ENCODE results near the gene OR7G3. TPM values are rescaled to one million over a fixed set of nuclear protein-coding genes. Genes with fewer than 3 reads are reported as not detected.

Gene OR7G3
- total and polyA plus RNA-seq, 12 donors = not detected

- no peaks in the 10 kb centered on the region for H3K27me3 ChIP-seq
- no peaks in the 10 kb centered on the region for H3K36me3 ChIP-seq (replicated peaks in 1 of 2)
- TF ChIP-seq CTCF (IDR thresholded peaks at IDR 0.05) (no peak), POLR2A (IDR thresholded peaks at IDR 0.05) (no peak)
- H3K27ac ChIP-seq = no peak within 1 kb of the TSS
- H3K4me1 ChIP-seq (replicated peaks in 1 of 2) = no peaks in the 10 kb centered on the region
- WGBS, 4 donors = 31 to 59% (median 45%) methylated on average over 2 of the region's 2 CpGs
- intact Hi-C loops (cut with DNase I) = no loop called here
- no peak within 1 kb of the TSS for H3K4me3 ChIP-seq
- no peak for DNase-seq
- no peaks in the 10 kb centered on the region for H3K9me3 ChIP-seq (replicated peaks in 1 of 3)
These were observed 40.0 kb downstream of the OR7G3 start, which contains the start of gene OR1M1 for GRCh38 chr19:9086761-9087160. Gene OR1M1, plus strand, starts transcription at chr19:9087061. Its CDS starts 6,184 bp downstream, at chr19:9093245.

- TF ChIP-seq CTCF (IDR thresholded peaks at IDR 0.05) (no peak), POLR2A (IDR thresholded peaks at IDR 0.05) (no peak)
- no peak for DNase-seq
- Histone ChIP-seq H3K4me1 (replicated peaks in 1 of 2) (peaks cover 0 to 5% of the 10 kb centered on the region in 2 donors), H3K27me3 (no peaks in the 10 kb centered on the region), H3K36me3 (replicated peaks in 1 of 2) (no peaks in the 10 kb centered on the region), H3K9me3 (replicated peaks in 1 of 3) (no peaks in the 10 kb centered on the region), H3K4me3 (no peak overlapping the region), H3K27ac (no peak overlapping the region)
- WGBS, 4 donors = 87 to 91% (median 90%) methylated on average over 4 of the region's 4 CpGs
- intact Hi-C loops (cut with DNase I) = loop anchor here in 1 of 2 donors (10.0 kb wide), 1 partner anchor 424 kb away; no protein-coding TSS in a partner anchor
These were observed 48.1 kb downstream of the OR7G3 start for GRCh38 chr19:9078651-9079050.

GRCh38 chr19:9076901-9077300 lies 49.8 kb downstream of the OR7G3 start:
- H3K9me3 ChIP-seq (replicated peaks in 1 of 3) = no peaks in the 10 kb centered on the region
- 81 to 91% (median 88%) methylated on average over 6 to 10 of the region's 10 CpGs for WGBS, 4 donors
- peaks cover 0 to 5% of the 10 kb centered on the region in 2 donors for H3K4me1 ChIP-seq (replicated peaks in 1 of 2)
- intact Hi-C loops (cut with DNase I) = loop anchor here in 1 of 2 donors (10.0 kb wide), 1 partner anchor 422 kb away; no protein-coding TSS in a partner anchor
- DNase-seq = no peak
- no peaks in the 10 kb centered on the region for H3K27me3 ChIP-seq
- no peaks in the 10 kb centered on the region for H3K36me3 ChIP-seq (replicated peaks in 1 of 2)
- no peak overlapping the region for H3K27ac ChIP-seq
- H3K4me3 ChIP-seq = no peak overlapping the region
- TF ChIP-seq POLR2A (IDR thresholded peaks at IDR 0.05) (no peak), CTCF (IDR thresholded peaks at IDR 0.05) (no peak)

Small RNA genes lying within 50 kb of the gene (small RNA-seq; reads per million reads assigned to genes)
- gene OR1M4P = 0 reads per million in 2 donors

Other genes with a start within 250 kb of the OR7G3 start
- under 1 TPM in 1 of 9 donors, not detected in 8; 0.07 TPM for gene MUC16, start 116.5 kb downstream of the OR7G3 start, total RNA-seq
- gene MUC16, start 116.5 kb downstream of the OR7G3 start, polyA plus RNA-seq = under 1 TPM in 1 of 3 donors, not detected in 2; 0.04 TPM
- gene OR1M1, start 39.9 kb downstream of the OR7G3 start, total RNA-seq = not detected
- not detected for gene OR1M1, start 39.9 kb downstream of the OR7G3 start, polyA plus RNA-seq
- gene OR7G2, start 19.5 kb downstream of the OR7G3 start, total RNA-seq = not detected
- not detected for gene OR7G2, start 19.5 kb downstream of the OR7G3 start, polyA plus RNA-seq
- not detected for gene OR7G1, start 11.2 kb downstream of the OR7G3 start, total RNA-seq
- not detected for gene OR7G1, start 11.2 kb downstream of the OR7G3 start, polyA plus RNA-seq
- gene ZNF317, start 13.4 kb upstream of the OR7G3 start, total RNA-seq = 10 to 100 TPM; 18.3 to 32.9 (median 28.0) TPM
- gene ZNF317, start 13.4 kb upstream of the OR7G3 start, polyA plus RNA-seq = 10 to 100 TPM; 27.3 to 69.7 (median 46.0) TPM
- gene OR7D2, start 52.0 kb upstream of the OR7G3 start, total RNA-seq = under 1 TPM in 5 of 9 donors, not detected in 4; 0.06 to 0.14 (median 0.07) TPM
- gene OR7D2, start 52.0 kb upstream of the OR7G3 start, polyA plus RNA-seq = under 1 TPM; 0.07 to 0.15 (median 0.08) TPM
- gene OR7D4, start 92.6 kb upstream of the OR7G3 start, total RNA-seq = not detected
- not detected for gene OR7D4, start 92.6 kb upstream of the OR7G3 start, polyA plus RNA-seq
- not detected for gene OR7E24, start 124.0 kb upstream of the OR7G3 start, total RNA-seq
- gene OR7E24, start 124.0 kb upstream of the OR7G3 start, polyA plus RNA-seq = not detected
- 10 to 100 TPM in 1 of 9 donors, 1 to 10 TPM in 8; 2.4 to 10.4 (median 6.5) TPM for gene ZNF699, start 182.9 kb upstream of the OR7G3 start, total RNA-seq
- gene ZNF699, start 182.9 kb upstream of the OR7G3 start, polyA plus RNA-seq = 1 to 10 TPM in 2 of 3 donors, under 1 TPM in 1; 0.97 to 4.4 (median 1.1) TPM
- gene ZNF559, start 197.2 kb upstream of the OR7G3 start, total RNA-seq = 10 to 100 TPM in 8 of 9 donors, 1 to 10 TPM in 1; 6.5 to 39.4 (median 21.2) TPM
- 10 to 100 TPM; 18.4 to 69.4 (median 26.1) TPM for gene ZNF559, start 197.2 kb upstream of the OR7G3 start, polyA plus RNA-seq
- 10 to 100 TPM in 1 of 9 donors, 1 to 10 TPM in 8; 1.7 to 35.8 (median 3.4) TPM for gene ZNF177, start 236.1 kb upstream of the OR7G3 start, total RNA-seq
- 1 to 10 TPM; 6.1 to 7.6 (median 7.1) TPM for gene ZNF177, start 236.1 kb upstream of the OR7G3 start, polyA plus RNA-seq

Measured in adrenal gland (tissue), 12 donors.